ENCODE results near the gene HTR4.
"Not testable (repeated sequence)": the region's sequence is repeated elsewhere in the genome, so short reads cannot be mapped to it uniquely, and the experiment has no call there.

Gene HTR4

GRCh38 chr5:148653836-148654781 lies at the start of gene HTR4:
Gene HTR4, minus strand, starts transcription at chr5:148654527. Its CDS starts 17,513 bp downstream, at chr5:148637014.
- no peak for DNase-seq

DNA sequence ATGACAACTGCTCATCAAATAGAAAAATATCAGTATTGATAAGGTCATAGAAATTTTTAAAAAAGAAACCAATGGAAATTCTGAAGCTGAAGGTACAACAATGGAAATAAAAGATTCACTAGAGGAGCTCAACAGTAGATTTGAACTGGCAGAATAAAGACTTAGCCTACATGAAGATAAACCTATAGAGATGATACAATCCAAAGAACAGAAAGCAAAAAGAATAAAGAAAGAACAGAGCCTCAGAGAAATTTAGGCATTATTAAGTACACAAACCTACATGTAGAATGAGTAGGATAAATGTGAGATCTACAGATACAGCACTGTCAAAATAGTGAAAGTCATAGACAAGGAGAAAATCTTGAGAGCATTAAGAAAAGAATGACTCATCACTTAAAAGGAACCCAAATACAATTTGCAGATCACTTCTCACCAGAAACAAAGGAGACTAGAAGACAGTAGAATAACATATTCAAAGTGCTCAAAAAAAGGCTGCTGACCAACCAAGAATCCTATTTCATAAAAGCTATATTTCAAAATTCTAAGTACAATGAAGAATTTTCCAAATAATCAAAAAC lies 47.8 kb upstream of the HTR4 start:
- DNase-seq = no peak

GRCh38 chr5:148699028-148699427 lies 44.7 kb upstream of the HTR4 start:
- DNase-seq = no peak

- no peak for DNase-seq
Measured at GRCh38 chr5:148697809-148698196, 43.5 kb upstream of the HTR4 start.

DNA sequence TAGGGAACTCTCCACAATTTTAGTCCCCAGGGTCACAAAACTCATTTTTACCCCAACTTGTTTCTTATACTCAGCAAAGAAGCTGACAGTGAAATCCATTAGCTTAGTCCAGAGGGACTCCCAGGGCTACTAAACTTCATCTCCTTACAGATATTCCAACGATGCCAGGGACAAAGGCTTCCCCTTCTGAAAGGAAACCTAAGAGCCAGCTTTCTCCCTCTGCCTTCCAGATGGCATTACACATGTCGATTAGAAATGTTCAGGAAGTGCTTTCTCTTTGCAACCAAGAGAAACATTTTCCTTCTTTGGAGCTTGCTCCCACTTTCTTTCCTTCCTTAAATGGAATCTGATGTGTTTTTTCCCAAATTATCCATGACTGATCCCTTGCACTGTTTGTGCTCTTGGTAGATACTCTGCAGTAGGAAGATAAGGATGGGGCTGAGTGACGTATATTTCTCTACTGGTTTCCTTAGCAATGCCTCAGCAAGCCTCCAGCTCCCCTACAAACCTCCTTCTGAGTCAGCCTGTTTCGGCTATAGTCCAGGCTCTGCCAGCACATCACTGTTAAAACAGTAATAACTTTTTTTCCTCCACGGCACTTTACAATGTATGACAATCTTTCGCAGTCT lies 43.0 kb upstream of the HTR4 start:
- no peak for DNase-seq

GRCh38 chr5:148696187-148697036 lies 42.1 kb upstream of the HTR4 start:
- no peak for DNase-seq

- DNase-seq = no peak
Measured at GRCh38 chr5:148690945-148691344, 36.6 kb upstream of the HTR4 start.

DNA sequence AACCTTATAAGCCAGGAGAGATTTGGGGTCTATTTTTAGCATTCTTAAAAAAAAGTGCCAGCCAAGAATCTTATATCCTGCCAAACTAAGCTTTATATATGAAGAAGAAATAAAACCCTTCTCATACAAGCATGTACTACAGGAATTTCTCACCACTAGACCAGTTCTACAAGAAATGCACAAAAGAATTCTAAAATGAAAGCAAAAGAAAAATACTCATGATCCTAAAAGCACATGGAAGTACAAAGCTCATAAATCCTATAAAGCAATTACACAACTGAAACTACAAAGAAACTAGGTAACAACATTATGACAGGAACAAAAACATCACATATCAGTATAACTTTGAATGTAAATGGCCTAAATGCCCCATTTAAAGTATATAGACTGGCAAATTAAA lies 34.5 kb upstream of the HTR4 start:
- DNase-seq = no peak

DNA sequence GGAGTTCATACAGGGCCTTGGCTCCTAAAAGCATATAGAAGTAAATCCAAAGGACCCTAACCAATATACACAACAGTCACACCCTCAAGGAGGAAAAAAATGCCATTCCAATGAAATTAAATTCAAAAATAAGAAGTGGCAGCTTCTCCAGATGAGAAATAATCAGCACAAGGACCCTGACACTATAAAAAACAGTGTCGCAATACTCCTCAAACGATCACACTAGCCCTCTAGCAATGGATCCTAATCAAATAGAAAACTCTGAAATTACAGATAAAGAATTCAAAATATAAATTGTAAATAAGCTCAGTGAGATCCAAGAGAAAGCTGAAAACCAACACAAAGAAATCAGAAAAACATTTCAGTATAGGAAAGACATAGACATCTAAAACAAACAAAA lies 33.5 kb upstream of the HTR4 start:
- DNase-seq = no peak

DNA sequence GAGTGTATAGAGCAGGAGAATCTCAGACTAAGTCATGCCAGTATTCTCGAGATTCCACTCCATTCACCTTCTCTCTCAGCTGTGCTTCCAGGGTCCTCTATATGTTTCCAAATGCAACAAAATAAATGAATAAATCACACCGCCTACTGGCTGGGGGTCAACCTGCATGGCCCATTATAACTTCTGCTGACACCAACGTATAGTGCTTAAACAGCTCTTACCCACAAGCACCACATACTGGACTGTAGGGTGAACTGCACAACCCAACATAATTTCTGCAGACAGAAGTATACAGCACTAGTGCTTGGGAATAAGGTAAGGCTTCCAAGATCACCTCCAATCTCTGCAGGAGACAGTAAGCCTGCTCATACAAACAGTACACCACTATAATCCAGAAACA lies 33.1 kb upstream of the HTR4 start:
- no peak for DNase-seq

DNA sequence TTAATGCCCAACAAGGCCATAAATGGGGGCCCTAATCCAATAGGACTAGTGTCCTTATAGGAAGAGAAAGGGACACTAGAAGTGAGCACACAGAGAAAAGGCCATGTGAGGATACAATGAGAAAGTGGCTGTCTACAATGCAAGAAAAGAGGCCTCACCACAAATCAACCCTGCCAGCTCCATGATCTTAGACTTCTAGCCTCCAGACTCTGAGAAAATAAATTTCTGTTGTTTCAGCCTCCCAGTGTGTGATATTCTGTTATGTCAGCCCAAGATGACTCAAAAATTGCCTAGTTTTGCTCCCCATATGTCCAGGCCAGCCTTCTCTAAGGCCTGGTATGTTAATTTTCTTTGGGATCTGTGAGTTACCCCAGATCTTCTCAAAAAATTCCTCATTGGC lies 32.3 kb upstream of the HTR4 start:
- no peak for DNase-seq

- no peak for DNase-seq
Measured at GRCh38 chr5:148685520-148686134, 31.3 kb upstream of the HTR4 start.

DNA sequence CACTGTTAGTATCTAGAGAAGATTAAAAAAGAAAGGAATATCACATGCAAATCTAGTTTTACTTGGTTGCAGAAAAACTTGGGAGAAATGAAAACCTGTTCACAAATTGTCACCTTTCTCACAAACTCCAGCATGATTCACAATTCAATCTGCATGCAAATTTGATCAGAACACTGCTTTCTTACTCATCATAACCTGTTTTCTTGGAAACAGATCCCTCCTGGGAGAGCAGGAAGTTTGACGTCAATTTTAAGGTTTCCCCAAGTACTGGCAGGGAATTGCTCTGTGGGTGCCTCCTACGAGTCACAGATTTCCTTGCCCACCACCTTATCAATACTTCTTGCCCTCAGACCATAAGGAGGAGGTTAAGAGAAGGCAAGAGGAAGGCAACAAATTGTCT lies 30.2 kb upstream of the HTR4 start:
- no peak for DNase-seq

GRCh38 chr5:148683651-148684050 lies 29.3 kb upstream of the HTR4 start:
- DNase-seq = no peak

- no peak for DNase-seq
Measured at GRCh38 chr5:148682058-148683026, 28.0 kb upstream of the HTR4 start.

DNA sequence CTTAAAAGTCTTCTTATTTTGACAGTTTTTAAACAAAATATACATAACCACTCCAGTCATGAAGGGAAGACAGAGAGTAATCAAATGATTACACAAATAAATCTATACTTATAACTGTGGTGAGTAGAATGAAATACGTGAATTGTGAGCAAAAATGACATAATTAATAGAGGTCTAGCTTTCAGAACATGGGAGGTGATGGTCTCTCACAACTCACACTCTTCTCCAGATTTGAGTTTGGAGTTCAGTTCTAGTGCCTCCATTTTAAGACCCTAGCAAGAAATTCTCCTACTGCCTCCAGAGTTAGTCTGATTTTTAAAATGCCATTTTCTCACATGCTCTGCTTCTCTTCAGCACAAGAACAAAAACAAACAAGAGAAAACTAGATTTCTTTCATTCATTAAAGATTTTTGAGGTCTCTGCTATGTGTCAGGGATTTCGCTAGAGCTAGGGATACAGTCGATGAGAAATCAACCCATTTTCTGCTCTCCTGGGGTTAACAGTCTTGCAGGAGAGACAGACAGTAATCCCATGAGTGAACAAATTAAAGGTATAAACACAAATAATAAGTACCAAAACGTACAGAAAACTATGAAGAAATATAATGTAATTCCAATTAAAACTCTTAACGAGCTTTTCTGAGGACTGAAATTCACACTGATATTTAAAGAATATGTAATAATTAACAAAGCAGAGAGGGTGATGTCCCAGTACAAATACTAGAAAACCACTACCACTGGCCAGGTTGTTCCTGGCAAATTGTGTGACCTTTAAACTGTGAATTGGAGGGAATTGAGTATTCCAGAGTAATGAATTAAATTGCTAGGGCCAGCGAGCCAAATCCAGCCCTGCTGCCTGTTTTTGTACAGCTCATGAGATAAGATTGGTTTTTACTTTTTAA lies 27.1 kb upstream of the HTR4 start:
- no peak for DNase-seq

DNA sequence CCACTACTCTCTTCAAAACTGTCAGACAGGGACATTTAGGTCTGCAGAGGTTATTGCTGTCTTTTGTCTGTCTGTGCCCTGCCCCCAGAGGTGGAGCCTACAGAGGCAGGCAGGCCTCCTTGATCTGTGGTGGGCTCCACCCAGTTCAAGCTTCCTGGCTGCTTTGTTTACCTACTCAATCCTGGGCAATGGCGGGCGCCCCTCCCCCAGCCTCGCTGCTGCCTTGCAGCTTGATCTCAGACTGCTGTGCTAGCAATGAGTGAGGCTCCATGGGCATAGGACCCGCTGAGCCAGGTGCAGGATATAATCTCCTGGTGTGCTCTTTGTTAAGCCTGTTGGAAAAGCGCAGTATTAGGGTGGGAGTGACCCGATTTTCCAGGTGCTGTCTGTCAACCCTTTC lies 19.4 kb upstream of the HTR4 start:
- not testable (repeated sequence) for DNase-seq

DNA sequence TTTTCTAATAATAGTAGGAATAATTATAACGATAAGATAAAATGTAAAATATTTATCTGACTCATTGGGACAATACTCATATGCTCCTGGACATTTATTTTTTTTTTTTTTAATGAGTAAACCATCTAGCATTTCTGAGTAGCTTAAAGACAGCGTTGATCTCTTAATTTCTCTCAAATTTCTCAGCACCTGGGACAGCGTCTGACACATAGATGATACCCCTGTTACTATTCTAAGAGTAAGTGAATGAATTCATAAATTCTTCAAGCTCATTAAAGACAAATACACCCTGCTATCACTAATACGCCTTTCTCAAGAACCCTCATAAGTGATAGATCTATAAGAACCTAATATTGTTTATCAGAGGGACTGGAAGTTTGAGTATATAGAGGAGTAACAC lies 12.0 kb upstream of the HTR4 start:
- DNase-seq = no peak

GRCh38 chr5:148665431-148665830 lies 11.1 kb upstream of the HTR4 start:
- DNase-seq = no peak

DNA sequence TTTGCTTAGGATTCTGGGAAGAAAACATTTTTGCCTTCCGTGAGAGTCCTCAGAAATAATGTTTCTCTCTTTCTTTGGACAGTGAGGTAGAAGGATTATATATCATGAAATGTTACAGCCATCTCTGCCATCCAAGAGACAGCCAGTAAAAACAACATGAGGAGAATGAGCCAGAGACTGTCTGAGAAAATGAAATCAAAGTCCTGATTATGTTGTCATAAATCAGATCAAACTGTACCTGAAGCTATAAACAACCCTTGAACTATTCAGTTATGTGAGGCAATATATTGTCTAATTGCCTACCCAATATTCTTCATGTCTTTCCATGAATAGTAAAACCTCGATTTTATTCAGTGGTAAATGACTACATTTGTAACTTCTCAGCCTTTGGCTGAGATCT lies 9.2 kb upstream of the HTR4 start:
- DNase-seq = no peak

- no peak for DNase-seq
Measured at GRCh38 chr5:148660346-148660660, 6.0 kb upstream of the HTR4 start.
